Keratinocyte (primary cell): Measurements from ENCODE around the gene MAML2. TPM values are rescaled to one million over a fixed set of nuclear protein-coding genes. Genes with fewer than 3 reads are reported as not detected.

Experiments used
- DNase-seq: peaks from one replicate; pipeline ENCODE4 v3.0.0-alpha.2; 2011; ENCODE audit warnings: low read depth, missing footprints, low spot score
- FAIRE-seq: peaks from 2 replicates; lab custom pipeline; 2011; peaks lifted over from hg19 to GRCh38; lab: Jason Lieb, UNC
- H2AFZ ChIP-seq: 2 replicates; pipeline ENCODE4 v1.6.0; 2012; ENCODE audit warnings: low read length, control low read depth, inconsistent platforms; ENCODE audit not compliant: control insufficient read depth
- H3K27ac ChIP-seq: 2 replicates; pipeline ENCODE4 v1.5.1; 2011; ENCODE audit warnings: low read length; ENCODE audit not compliant: control insufficient read depth, insufficient read depth
- H3K27me3 ChIP-seq: 3 replicates; pipeline ENCODE4 v1.6.0; 2011; ENCODE audit warnings: low read length; ENCODE audit not compliant: control insufficient read depth, insufficient read depth; ENCODE audit errors: extremely low read depth
- H3K36me3 ChIP-seq, 2 experiments: 2 replicates in 1 of 2; 3 replicates in 1 of 2; pipeline ENCODE4 v1.5.1; 2011; ENCODE audit warnings: low read length in 2 of 2, mild to moderate bottlenecking in 1 of 2; ENCODE audit not compliant: control insufficient read depth in 2 of 2, insufficient read depth in 2 of 2; ENCODE audit errors: extremely low read depth in 1 of 2
- H3K4me1 ChIP-seq: 3 replicates; pipeline ENCODE4 v1.5.1; 2011; ENCODE audit warnings: low read length; ENCODE audit not compliant: control insufficient read depth, insufficient read depth; ENCODE audit errors: extremely low read depth
- H3K4me2 ChIP-seq: 3 replicates; pipeline ENCODE4 v1.6.0; 2011; ENCODE audit warnings: low read depth, low read length; ENCODE audit not compliant: control insufficient read depth, insufficient read depth; ENCODE audit errors: extremely low read depth
- H3K4me3 ChIP-seq, 3 experiments: fragments of 200-600 bp in 1 of 3; sonication (generic) in 1 of 3; 2 replicates in 2 of 3; 3 replicates in 1 of 3; pipeline ENCODE4 v1.5.1; 2011 to 2016; ENCODE audit warnings: low read length in 3 of 3, mild to moderate bottlenecking in 3 of 3, control low read depth in 2 of 3, inconsistent platforms in 1 of 3, low read depth in 1 of 3, mixed read lengths in 1 of 3, mixed run types in 1 of 3, moderate library complexity in 1 of 3; ENCODE audit not compliant: control insufficient read depth in 2 of 3, insufficient read depth in 2 of 3; ENCODE audit errors: extremely low read depth in 1 of 3
- H3K79me2 ChIP-seq: 2 replicates; pipeline ENCODE4 v1.6.0; 2012; ENCODE audit warnings: low read length; ENCODE audit not compliant: control insufficient read depth, insufficient read depth
- H3K9ac ChIP-seq: 3 replicates; pipeline ENCODE4 v1.6.0; 2011; ENCODE audit warnings: low read length; ENCODE audit not compliant: control insufficient read depth, insufficient read depth; ENCODE audit errors: extremely low read depth
- H3K9me1 ChIP-seq: 3 replicates; pipeline ENCODE4 v1.6.0; 2011; ENCODE audit warnings: low read length; ENCODE audit not compliant: control insufficient read depth, insufficient read depth; ENCODE audit errors: extremely low read depth
- H3K9me3 ChIP-seq: 2 replicates; pipeline ENCODE4 v1.5.1; 2012; ENCODE audit warnings: low read depth, low read length; ENCODE audit not compliant: control insufficient read depth
- H4K20me1 ChIP-seq: 3 replicates; pipeline ENCODE4 v1.6.0; 2011; ENCODE audit warnings: low read length; ENCODE audit not compliant: control insufficient read depth, insufficient read depth; ENCODE audit errors: extremely low read depth
- EZH2 ChIP-seq: IDR thresholded peaks from one replicate; pipeline ENCODE4 v1.6.1; 2012; ENCODE audit warnings: inconsistent platforms, mild to moderate bottlenecking, low read length, moderate library complexity
- dilution Hi-C: fragments of 300-500 bp; cut with MboI; formaldehyde crosslinking; loops from one replicate; pipeline ENCODE4 v1.7.0; 2020; ENCODE audit warnings: low sequenced_read_pairs; ENCODE audit not compliant: extremely low pct_ligation_motif_present
- polyA plus RNA-seq, 5 experiments: library from polyadenylated mRNA; depleted of rRNA in 3 of 5; stranded (reverse) in 3 of 5; stranded (forward) in 1 of 5; unstranded in 1 of 5; fragments of >200 nt; gene quantifications; 1 replicate in 1 of 5; 2 replicates in 3 of 5; 3 replicates in 1 of 5; pipeline versions ENCODE4 v1.2.1 to v1.2.3, GENCODE V29; 2011 to 2012; ENCODE audit warnings: missing spikeins in 2 of 5, low read depth in 1 of 5, low replicate concordance in 1 of 5
- TF ChIP-seq, protein P1 (sequence below), 3 experiments: IDR thresholded peaks in 1 of 3; conservative IDR thresholded peaks in 1 of 3; optimal IDR thresholded peaks in 1 of 3; 2 replicates in 2 of 3; 3 replicates in 1 of 3; pipeline versions ENCODE3 to v1.5.1; 2011; ENCODE audit warnings: low read length in 3 of 3, mild to moderate bottlenecking in 3 of 3, moderate library complexity in 2 of 3, control low read depth in 1 of 3, inconsistent platforms in 1 of 3; ENCODE audit not compliant: insufficient read depth in 2 of 3; ENCODE audit errors: extremely low read depth in 1 of 3

Gene MAML2
- polyA plus RNA-seq, 1 donor (not counting 4 experiments of a cell fraction or from before 2014, with no cell fraction given): 4.2 TPM

DNA sequence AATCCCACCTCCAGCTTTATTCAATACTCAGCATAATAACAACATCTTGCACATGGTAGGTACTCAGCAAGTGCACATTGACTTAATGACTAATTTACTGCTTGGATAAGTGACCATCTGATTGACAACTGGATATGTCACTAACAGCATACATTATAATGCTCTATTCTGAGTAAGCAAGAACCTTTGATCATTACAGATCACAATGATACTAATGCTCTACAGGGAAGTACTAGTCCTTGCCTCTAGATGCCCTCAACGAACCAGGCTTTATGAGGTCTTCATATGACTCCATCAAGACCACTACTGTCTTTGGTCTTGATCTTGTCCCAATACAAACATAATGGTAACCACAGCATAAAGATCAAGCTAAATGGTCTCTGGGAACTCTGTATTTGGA is 251.5 kb downstream of the MAML2 start:
- dilution Hi-C loops: no loop called here
- peaks cover 14% of the 10 kb centered on the region for H3K4me1 ChIP-seq
- no peak overlapping the region for H3K27ac ChIP-seq
- no peaks in the 10 kb centered on the region for H3K9me3 ChIP-seq
- H3K36me3 ChIP-seq: peaks cover 0 to 1% of the 10 kb centered on the region in 2 experiments
- TF ChIP-seq, protein P1, sequence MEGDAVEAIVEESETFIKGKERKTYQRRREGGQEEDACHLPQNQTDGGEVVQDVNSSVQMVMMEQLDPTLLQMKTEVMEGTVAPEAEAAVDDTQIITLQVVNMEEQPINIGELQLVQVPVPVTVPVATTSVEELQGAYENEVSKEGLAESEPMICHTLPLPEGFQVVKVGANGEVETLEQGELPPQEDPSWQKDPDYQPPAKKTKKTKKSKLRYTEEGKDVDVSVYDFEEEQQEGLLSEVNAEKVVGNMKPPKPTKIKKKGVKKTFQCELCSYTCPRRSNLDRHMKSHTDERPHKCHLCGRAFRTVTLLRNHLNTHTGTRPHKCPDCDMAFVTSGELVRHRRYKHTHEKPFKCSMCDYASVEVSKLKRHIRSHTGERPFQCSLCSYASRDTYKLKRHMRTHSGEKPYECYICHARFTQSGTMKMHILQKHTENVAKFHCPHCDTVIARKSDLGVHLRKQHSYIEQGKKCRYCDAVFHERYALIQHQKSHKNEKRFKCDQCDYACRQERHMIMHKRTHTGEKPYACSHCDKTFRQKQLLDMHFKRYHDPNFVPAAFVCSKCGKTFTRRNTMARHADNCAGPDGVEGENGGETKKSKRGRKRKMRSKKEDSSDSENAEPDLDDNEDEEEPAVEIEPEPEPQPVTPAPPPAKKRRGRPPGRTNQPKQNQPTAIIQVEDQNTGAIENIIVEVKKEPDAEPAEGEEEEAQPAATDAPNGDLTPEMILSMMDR (optimal IDR thresholded peaks at IDR 0.05 in 1 of 3, IDR thresholded peaks at IDR 0.05 in 1 of 3, conservative IDR thresholded peaks at IDR 0.05 in 1 of 3; ENCODE audit: extremely low read depth in 1 of 3, insufficient read depth in 2 of 3, low read length in 3 of 3): no peak
- TF ChIP-seq EZH2: no peak
- no peak overlapping the region for H3K4me2 ChIP-seq
- DNase-seq (no peak), FAIRE-seq (no peak)
- no peaks in the 10 kb centered on the region for H3K9me1 ChIP-seq
- H3K4me3 ChIP-seq: no peak overlapping the region
- H2AFZ ChIP-seq: no peak overlapping the region
- no peaks in the 10 kb centered on the region for H3K79me2 ChIP-seq
- H3K27me3 ChIP-seq: no peaks in the 10 kb centered on the region
- H3K9ac ChIP-seq: no peak overlapping the region
- no peaks in the 10 kb centered on the region for H4K20me1 ChIP-seq

DNA sequence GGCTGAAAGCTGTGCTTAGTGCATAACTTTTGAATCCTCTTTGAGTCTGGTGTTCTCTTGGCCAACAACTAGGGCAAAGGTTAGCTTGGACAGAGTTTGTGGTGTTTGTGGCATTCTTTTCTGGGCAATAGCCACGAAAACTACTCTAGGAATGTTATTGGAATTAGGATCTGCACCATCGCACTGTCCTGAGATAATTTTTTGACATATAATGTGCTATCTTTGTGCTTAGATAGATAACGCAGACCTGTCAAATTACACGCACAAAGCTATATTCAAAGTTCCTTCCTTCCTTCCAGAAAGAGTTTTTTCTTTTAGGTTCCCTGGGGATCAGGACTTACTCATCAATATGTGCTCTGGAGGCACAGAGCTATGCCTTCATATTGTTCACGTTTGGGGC is 252.3 kb downstream of the MAML2 start:
- no peaks in the 10 kb centered on the region for H3K27me3 ChIP-seq
- no peaks in the 10 kb centered on the region for H3K9me1 ChIP-seq
- H3K9me3 ChIP-seq: no peaks in the 10 kb centered on the region
- DNase-seq (no peak), FAIRE-seq (no peak)
- no peak overlapping the region for H3K9ac ChIP-seq
- no peaks in the 10 kb centered on the region for H4K20me1 ChIP-seq
- no peak overlapping the region for H2AFZ ChIP-seq
- H3K4me2 ChIP-seq: no peak overlapping the region
- H3K4me1 ChIP-seq: peaks cover 6% of the 10 kb centered on the region
- H3K4me3 ChIP-seq: no peak overlapping the region
- peaks cover 0 to 1% of the 10 kb centered on the region in 2 experiments for H3K36me3 ChIP-seq
- TF ChIP-seq EZH2: no peak
- TF ChIP-seq, protein P1 (optimal IDR thresholded peaks at IDR 0.05 in 1 of 3, IDR thresholded peaks at IDR 0.05 in 1 of 3, conservative IDR thresholded peaks at IDR 0.05 in 1 of 3; ENCODE audit: extremely low read depth in 1 of 3, insufficient read depth in 2 of 3, low read length in 3 of 3): no peak
- H3K27ac ChIP-seq: no peak overlapping the region
- no peaks in the 10 kb centered on the region for H3K79me2 ChIP-seq
- dilution Hi-C loops: no loop called here
